ENCODE measurements around the gene OST4. TPM values are rescaled to one million over a fixed set of nuclear protein-coding genes. Genes with fewer than 3 reads are reported as not detected.

The OST4 gene
- total RNA-seq, 1 donor from 2014 or later: 269 TPM

DNA sequence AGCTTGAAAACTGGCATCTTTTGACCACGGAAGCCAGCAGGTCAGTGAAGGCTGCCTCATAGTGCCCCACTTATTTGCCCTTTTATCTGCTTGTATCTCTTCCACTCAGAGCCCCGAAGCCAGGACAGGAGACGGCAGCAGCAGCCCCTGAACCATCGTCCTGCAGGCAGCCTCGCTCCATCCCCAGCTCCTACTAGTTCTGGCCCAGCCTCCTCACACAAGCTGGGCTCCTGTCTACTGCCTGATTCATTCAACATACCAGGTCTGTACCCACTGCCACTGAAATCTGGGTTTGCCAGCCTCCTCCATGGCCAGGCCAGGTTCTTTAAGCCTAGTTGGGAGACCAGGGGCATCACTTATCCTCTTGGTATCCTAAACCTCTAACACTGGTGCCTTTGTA lies 4.1 kb downstream of the OST4 start:
- no peaks in the 10 kb centered on the region for H3K27me3 ChIP-seq
- no peak overlapping the region for H3K27ac ChIP-seq
- TF ChIP-seq POLR2A (IDR thresholded peaks at IDR 0.05) (no peak), POLR2AphosphoS5 (IDR thresholded peaks at IDR 0.05; ENCODE audit: insufficient read depth in 1 of 2, low read depth in 1 of 2) (no peak)
- TF ChIP-seq, protein P1, sequence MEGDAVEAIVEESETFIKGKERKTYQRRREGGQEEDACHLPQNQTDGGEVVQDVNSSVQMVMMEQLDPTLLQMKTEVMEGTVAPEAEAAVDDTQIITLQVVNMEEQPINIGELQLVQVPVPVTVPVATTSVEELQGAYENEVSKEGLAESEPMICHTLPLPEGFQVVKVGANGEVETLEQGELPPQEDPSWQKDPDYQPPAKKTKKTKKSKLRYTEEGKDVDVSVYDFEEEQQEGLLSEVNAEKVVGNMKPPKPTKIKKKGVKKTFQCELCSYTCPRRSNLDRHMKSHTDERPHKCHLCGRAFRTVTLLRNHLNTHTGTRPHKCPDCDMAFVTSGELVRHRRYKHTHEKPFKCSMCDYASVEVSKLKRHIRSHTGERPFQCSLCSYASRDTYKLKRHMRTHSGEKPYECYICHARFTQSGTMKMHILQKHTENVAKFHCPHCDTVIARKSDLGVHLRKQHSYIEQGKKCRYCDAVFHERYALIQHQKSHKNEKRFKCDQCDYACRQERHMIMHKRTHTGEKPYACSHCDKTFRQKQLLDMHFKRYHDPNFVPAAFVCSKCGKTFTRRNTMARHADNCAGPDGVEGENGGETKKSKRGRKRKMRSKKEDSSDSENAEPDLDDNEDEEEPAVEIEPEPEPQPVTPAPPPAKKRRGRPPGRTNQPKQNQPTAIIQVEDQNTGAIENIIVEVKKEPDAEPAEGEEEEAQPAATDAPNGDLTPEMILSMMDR (IDR thresholded peaks at IDR 0.05): no peak
- H3K4me1 ChIP-seq: peaks cover 32% of the 10 kb centered on the region
- H3K9me3 ChIP-seq: no peaks in the 10 kb centered on the region
- H3K4me3 ChIP-seq: no peak overlapping the region
- intact Hi-C loops (cut with DNase I): no loop called here
- DNase-seq (ENCODE audit: extremely low spot score in 2 of 2): no peak
- peaks cover 0 to 17% of the 10 kb centered on the region in 2 donors for H3K36me3 ChIP-seq

DNA sequence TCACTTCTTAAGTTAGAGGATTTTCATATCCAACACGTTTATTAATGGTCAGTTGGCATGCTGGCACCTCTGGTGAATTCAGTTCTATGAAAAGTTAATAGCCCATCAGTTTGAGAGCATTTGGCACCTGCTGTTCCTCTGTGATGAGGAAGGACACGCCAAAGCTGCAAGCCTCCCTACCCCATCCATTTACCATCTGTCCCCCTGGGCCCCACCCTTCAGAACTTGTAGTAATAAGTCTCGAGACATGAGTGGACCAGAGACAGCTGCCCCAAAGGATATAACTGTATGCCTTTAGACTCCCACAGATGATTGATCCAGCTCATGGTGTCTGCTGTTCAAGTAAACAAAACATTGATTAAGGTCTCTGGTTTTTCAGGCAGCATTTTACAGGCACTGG lies 6.3 kb downstream of the OST4 start:
- Histone ChIP-seq H3K4me3 (no peak overlapping the region), H3K9me3 (no peaks in the 10 kb centered on the region), H3K27me3 (no peaks in the 10 kb centered on the region), H3K36me3 (peaks cover 0 to 15% of the 10 kb centered on the region in 2 donors), H3K27ac (no peak overlapping the region), H3K4me1 (peaks cover 17% of the 10 kb centered on the region)
- DNase-seq (ENCODE audit: extremely low spot score in 2 of 2): no peak
- TF ChIP-seq POLR2A (IDR thresholded peaks at IDR 0.05): no peak
- TF ChIP-seq, protein P1 (IDR thresholded peaks at IDR 0.05): no peak
- no peak for TF ChIP-seq POLR2AphosphoS5 (IDR thresholded peaks at IDR 0.05; ENCODE audit: insufficient read depth in 1 of 2, low read depth in 1 of 2)
- intact Hi-C loops (cut with DNase I): no loop called here

DNA sequence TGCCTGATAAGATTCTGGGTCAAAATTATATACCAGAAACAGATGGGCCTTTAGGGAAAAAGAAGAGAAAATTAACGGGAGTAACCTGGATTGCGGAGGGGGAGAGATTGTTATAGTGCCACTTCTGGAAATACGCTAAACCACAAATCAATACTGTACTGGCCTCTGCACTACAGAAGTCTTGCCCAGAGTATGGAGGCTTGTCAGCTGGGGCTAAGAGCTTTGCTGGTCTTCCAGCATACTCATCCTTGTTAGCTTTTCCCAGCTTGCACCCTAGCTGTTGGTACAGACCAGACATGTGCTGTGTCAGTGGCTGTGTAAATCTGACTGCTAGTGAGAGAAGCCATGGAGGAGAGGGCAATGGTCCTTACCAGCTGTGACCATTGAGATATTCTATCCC lies 11.1 kb downstream of the OST4 start:
- H3K4me1 ChIP-seq: no peaks in the 10 kb centered on the region
- H3K27me3 ChIP-seq: no peaks in the 10 kb centered on the region
- H3K27ac ChIP-seq: no peak overlapping the region
- no peak for TF ChIP-seq POLR2A (IDR thresholded peaks at IDR 0.05)
- no peak for TF ChIP-seq POLR2AphosphoS5 (IDR thresholded peaks at IDR 0.05; ENCODE audit: insufficient read depth in 1 of 2, low read depth in 1 of 2)
- TF ChIP-seq, protein P1 (IDR thresholded peaks at IDR 0.05): no peak
- H3K36me3 ChIP-seq: peaks cover 0 to 43% of the 10 kb centered on the region in 2 donors
- H3K9me3 ChIP-seq: no peaks in the 10 kb centered on the region
- intact Hi-C loops (cut with DNase I): no loop called here
- no peak overlapping the region for H3K4me3 ChIP-seq
- DNase-seq (ENCODE audit: extremely low spot score in 2 of 2): no peak

DNA sequence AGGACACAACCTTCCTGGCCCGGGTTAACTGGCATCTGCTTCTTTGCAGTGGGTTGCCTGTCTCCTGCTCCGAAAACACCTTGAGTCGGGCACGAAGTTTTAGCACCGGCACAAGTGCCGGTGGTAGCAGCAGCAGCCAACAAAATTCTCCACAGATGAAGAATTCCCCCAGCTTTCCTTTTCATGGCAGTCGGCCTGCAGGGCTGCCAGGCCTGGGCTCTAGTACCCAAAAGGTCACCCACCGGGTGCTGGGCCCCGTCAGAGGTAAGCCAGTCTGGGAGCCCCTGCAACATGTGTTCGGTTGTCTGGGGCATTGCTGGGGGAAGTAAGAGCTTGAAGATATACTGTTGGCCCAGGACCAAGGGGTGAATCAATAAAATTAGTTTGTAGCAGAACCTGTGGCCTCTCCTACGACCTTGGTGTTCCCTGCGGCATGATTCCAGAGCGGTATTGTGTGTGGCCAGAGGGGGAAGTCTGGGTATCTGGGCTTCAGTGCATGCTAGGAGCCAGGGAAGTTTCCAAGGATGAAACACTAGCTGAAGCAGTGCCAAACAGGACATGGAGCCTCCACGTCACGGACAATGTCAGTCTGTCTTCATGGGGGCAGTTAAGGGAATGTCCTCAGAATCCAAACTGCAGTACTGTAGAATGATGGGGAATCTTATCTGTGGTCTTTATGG lies 12.2 kb downstream of the OST4 start:
- peak in 1 of 2 donors; percentile 74 for DNase-seq (ENCODE audit: extremely low spot score in 2 of 2)
- intact Hi-C loops (cut with DNase I): no loop called here
- no peak overlapping the region for H3K4me3 ChIP-seq
- H3K27ac ChIP-seq: no peak overlapping the region
- no peak for TF ChIP-seq POLR2A (IDR thresholded peaks at IDR 0.05)
- no peak for TF ChIP-seq POLR2AphosphoS5 (IDR thresholded peaks at IDR 0.05; ENCODE audit: insufficient read depth in 1 of 2, low read depth in 1 of 2)
- TF ChIP-seq, protein P1 (IDR thresholded peaks at IDR 0.05): no peak
- H3K4me1 ChIP-seq: no peaks in the 10 kb centered on the region
- H3K9me3 ChIP-seq: no peaks in the 10 kb centered on the region
- peaks cover 0 to 53% of the 10 kb centered on the region in 2 donors for H3K36me3 ChIP-seq
- no peaks in the 10 kb centered on the region for H3K27me3 ChIP-seq

DNA sequence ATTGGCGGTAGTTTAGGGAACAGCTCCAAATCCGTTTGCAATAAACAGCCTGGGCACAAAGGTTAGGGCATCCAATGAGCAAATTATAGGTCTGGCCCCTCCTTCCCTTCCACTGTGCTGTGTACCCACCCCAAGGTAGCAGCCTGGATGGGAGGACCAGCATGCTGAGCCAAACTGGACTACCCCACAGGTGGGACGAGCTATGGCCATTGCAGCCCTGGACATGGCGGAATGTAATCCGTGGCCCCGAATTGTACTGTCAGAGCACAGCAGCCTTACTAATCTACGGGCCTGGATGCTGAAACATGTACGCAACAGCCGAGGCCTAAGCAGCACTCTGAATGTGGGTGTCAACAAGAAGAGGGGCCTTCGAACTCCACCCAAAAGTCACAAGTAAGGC lies 13.2 kb downstream of the OST4 start:
- H3K36me3 ChIP-seq: peaks cover 0 to 63% of the 10 kb centered on the region in 2 donors
- no peak overlapping the region for H3K4me3 ChIP-seq
- no peaks in the 10 kb centered on the region for H3K9me3 ChIP-seq

More for the DNA sequence above, 13.2 kb downstream of the OST4 start:
- no peaks in the 10 kb centered on the region for H3K4me1 ChIP-seq
- intact Hi-C loops (cut with DNase I): no loop called here
- no peak overlapping the region for H3K27ac ChIP-seq
- DNase-seq (ENCODE audit: extremely low spot score in 2 of 2): no peak
- no peaks in the 10 kb centered on the region for H3K27me3 ChIP-seq
- TF ChIP-seq, protein P1 (IDR thresholded peaks at IDR 0.05): no peak
- TF ChIP-seq POLR2AphosphoS5 (IDR thresholded peaks at IDR 0.05; ENCODE audit: insufficient read depth in 1 of 2, low read depth in 1 of 2) (no peak), POLR2A (IDR thresholded peaks at IDR 0.05) (no peak)

Data from vagina (tissue), 2 donors.